ENCODE results near the gene LUC7L.

LUC7L gene

GRCh38 chr16:143456-143855, 85.8 kb downstream of the LUC7L start:
- FAIRE-seq (no peak), DNase-seq (ENCODE audit: low spot score) (no peak)

DNA sequence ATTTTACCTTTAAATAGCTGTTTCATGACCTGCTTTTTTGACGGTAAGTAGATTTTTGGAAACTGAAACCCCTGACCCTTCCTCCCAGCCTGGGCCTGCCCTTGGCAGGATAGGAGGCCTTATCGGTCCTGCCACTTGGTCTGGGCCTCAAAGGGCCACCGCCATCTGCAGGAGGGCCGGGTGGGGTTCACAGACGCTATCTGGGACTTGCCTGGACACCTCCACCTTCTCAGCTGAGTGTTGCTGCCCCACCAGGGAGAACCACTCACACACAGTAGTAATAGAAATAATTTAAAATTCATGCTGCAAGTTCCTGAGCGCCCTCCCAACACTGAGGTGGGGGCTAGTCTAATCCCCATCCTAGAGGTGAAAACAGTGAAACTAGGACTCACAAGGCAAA, 86.2 kb downstream of the LUC7L start:
- FAIRE-seq (no peak), DNase-seq (ENCODE audit: low spot score) (no peak)

DNA sequence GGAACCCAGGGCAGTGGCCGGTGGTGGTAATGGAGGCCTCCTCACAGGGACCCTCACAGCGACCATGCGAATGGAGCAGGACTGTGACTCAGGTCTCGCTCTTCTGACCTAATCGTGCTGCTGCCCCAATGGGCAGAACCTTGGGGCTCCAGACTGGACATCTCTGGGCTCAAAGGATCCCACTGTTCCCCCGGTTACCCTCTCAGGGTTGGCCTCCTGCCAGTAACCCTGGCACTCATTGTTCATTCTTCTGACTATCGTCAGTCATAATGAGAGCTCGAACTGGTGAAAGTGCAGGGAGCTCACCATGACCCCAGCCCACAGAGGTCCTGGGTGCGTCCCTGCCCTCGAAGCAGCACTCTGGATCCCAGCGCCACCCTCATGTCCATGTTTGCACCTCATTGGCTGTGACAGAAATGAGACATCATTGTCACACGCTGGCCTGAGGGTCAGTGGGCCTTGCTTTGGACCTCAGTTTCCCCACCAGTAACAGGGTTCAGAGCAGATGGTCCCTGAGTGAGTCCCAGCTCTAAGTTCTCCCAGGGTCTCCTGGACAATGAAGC, 86.8 kb downstream of the LUC7L start:
- DNase-seq (ENCODE audit: low spot score) (no peak), FAIRE-seq (no peak)

- no peak for DNase-seq (ENCODE audit: low spot score)
- FAIRE-seq, result no peak
Observed at GRCh38 chr16:140175-140857, 88.9 kb downstream of the LUC7L start.

Data from urothelium cell line (cell line).